ENCODE results near the gene ZNF585A. TPM values are rescaled to one million over a fixed set of nuclear protein-coding genes. Genes with fewer than 3 reads are reported as not detected.
A peak's percentile ranks its signal among the peaks of the same experiment; 100 is the strongest.
"Not testable (repeated sequence)": the region's sequence is repeated elsewhere in the genome, so short reads cannot be mapped to it uniquely, and the experiment has no call there.

Gene ZNF585A
- total and polyA plus RNA-seq, 7 experiments from 2014 or later: 3.5 to 56.8 (median 22.4) TPM

- peak overlapping the region; percentile 90 to 97 (median 92) for H3K4me3 Mint-ChIP-seq
- H3K27ac ChIP-seq (ENCODE audit: low read depth, low read length): peak overlapping the region; percentile 94
- peaks cover 21 to 32% (median 31%) of the 10 kb centered on the region in 7 donors for H3K4me1 Mint-ChIP-seq
- peaks cover 0 to 6% of the 10 kb centered on the region in 2 donors for H3K4me1 ChIP-seq (ENCODE audit: control insufficient read depth in 2 of 2, insufficient read depth in 2 of 2, low read length in 2 of 2)
- POLR2A ChIA-PET: interaction anchor here (0.5 to 1.8 kb wide), 27 partner anchors 9 to 1003 kb away, joined by 3 to 14 read pairs (median 4); partner anchors contain the start of genes ZNF146, ZNF345, ZNF420 and ZNF527
- peaks cover 0 to 33% (median 0%) of the 10 kb centered on the region in 3 experiments for H3K36me3 ChIP-seq (ENCODE audit: control insufficient read depth in 2 of 3, insufficient read depth in 3 of 3, low read length in 3 of 3)
- peaks cover 6 to 62% (median 26%) of the 10 kb centered on the region in 11 donors for H3K9me3 Mint-ChIP-seq
- intact Hi-C loops (cut with micrococcal nuclease): loop anchor here (1.0 to 10.0 kb wide), 19 partner anchors 45 to 1165 kb away; partner anchors contain the start of genes ZNF260 (in 2 of the 2), ZNF568 (in 2 of the 2), ZNF585A (in 2 of the 2) and ZNF829 (in 2 of the 2)
- no peaks in the 10 kb centered on the region for H3K27me3 ChIP-seq (ENCODE audit: control insufficient read depth in 2 of 2, insufficient read depth in 2 of 2, low read length in 2 of 2)
- DNase-seq (no peak), ATAC-seq (no peak)
- peaks cover 9 to 56% (median 48%) of the 10 kb centered on the region in 5 donors for H3K36me3 Mint-ChIP-seq
- peak overlapping the region; percentile 93 for H3K4me3 ChIP-seq (ENCODE audit: low read length)
- peak overlapping the region; percentile 74 to 99 (median 91) for H3K27ac Mint-ChIP-seq
- no peaks in the 10 kb centered on the region for H3K27me3 Mint-ChIP-seq
- H3K9me3 ChIP-seq (ENCODE audit: control insufficient read depth in 2 of 3, low read length in 3 of 3): peaks cover 0 to 8% (median 0%) of the 10 kb centered on the region in 3 experiments
- CTCF ChIA-PET: interaction anchor here (0.6 to 1.3 kb wide), 3 partner anchors 13 to 139 kb away, joined by 3 read pairs; partner anchors contain the start of gene ZNF420
Observed at GRCh38 chr19:37217480-37217774, 44.9 kb upstream of the ZNF585A start.

GRCh38 chr19:37197768-37198167 is 25.3 kb upstream of the ZNF585A start:
- no peak overlapping the region for H3K27ac ChIP-seq (ENCODE audit: low read depth, low read length)
- ChIA-PET POLR2A (interaction anchor here (0.6 to 1.2 kb wide), 2 partner anchors 9 to 625 kb away, joined by 3 read pairs; partner anchors contain the start of gene ZNF529), CTCF (no interaction called here)
- DNase-seq: no peak
- H3K36me3 ChIP-seq (ENCODE audit: control insufficient read depth in 2 of 3, insufficient read depth in 3 of 3, low read length in 3 of 3): peaks cover 0 to 37% (median 4%) of the 10 kb centered on the region in 3 experiments
- no peaks in the 10 kb centered on the region for H3K4me1 ChIP-seq (ENCODE audit: control insufficient read depth in 2 of 2, insufficient read depth in 2 of 2, low read length in 2 of 2)
- H3K36me3 Mint-ChIP-seq: peaks cover 17 to 90% (median 69%) of the 10 kb centered on the region in 5 donors
- H3K9me3 ChIP-seq (ENCODE audit: control insufficient read depth in 2 of 3, low read length in 3 of 3): peaks cover 0 to 31% (median 0%) of the 10 kb centered on the region in 3 experiments
- H3K4me3 ChIP-seq (ENCODE audit: low read length): no peak overlapping the region
- peaks cover 0 to 92% (median 56%) of the 10 kb centered on the region in 11 donors for H3K9me3 Mint-ChIP-seq
- no peak overlapping the region for H3K4me3 Mint-ChIP-seq
- H3K27me3 ChIP-seq (ENCODE audit: control insufficient read depth in 2 of 2, insufficient read depth in 2 of 2, low read length in 2 of 2): no peaks in the 10 kb centered on the region
- no peak overlapping the region for H3K27ac Mint-ChIP-seq
- intact Hi-C loops (cut with micrococcal nuclease): no loop called here
- H3K4me1 Mint-ChIP-seq: peaks cover 0 to 2% (median 0%) of the 10 kb centered on the region in 7 donors
- no peaks in the 10 kb centered on the region for H3K27me3 Mint-ChIP-seq
- no peak for ATAC-seq

- H3K27ac Mint-ChIP-seq; H3K27me3 ChIP-seq (ENCODE audit: control insufficient read depth in 2 of 2, insufficient read depth in 2 of 2, low read length in 2 of 2); CTCF ChIA-PET; H3K4me3 Mint-ChIP-seq; DNase-seq; H3K4me1 Mint-ChIP-seq; H3K27ac ChIP-seq (ENCODE audit: low read depth, low read length); H3K27me3 Mint-ChIP-seq; ATAC-seq; H3K4me1 ChIP-seq (ENCODE audit: control insufficient read depth in 2 of 2, insufficient read depth in 2 of 2, low read length in 2 of 2); intact Hi-C loops (cut with micrococcal nuclease); H3K4me3 ChIP-seq (ENCODE audit: low read length); POLR2A ChIA-PET: not testable (repeated sequence)
- Mint-ChIP-seq H3K9me3 (peaks cover 1 to 89% (median 53%) of the 10 kb centered on the region in 11 donors), H3K36me3 (peaks cover 17 to 87% (median 66%) of the 10 kb centered on the region in 5 donors)
- peaks cover 0 to 35% (median 4%) of the 10 kb centered on the region in 3 experiments for H3K36me3 ChIP-seq (ENCODE audit: control insufficient read depth in 2 of 3, insufficient read depth in 3 of 3, low read length in 3 of 3)
- peaks cover 0 to 35% (median 0%) of the 10 kb centered on the region in 3 experiments for H3K9me3 ChIP-seq (ENCODE audit: control insufficient read depth in 2 of 3, low read length in 3 of 3)
Observed at GRCh38 chr19:37197115-37197514, 24.6 kb upstream of the ZNF585A start.

- H3K4me3 ChIP-seq (ENCODE audit: low read length); H3K27ac ChIP-seq (ENCODE audit: low read depth, low read length); H3K27me3 Mint-ChIP-seq; POLR2A ChIA-PET; intact Hi-C loops (cut with micrococcal nuclease); ATAC-seq; H3K4me1 Mint-ChIP-seq; H3K27ac Mint-ChIP-seq; DNase-seq; H3K27me3 ChIP-seq (ENCODE audit: control insufficient read depth in 2 of 2, insufficient read depth in 2 of 2, low read length in 2 of 2); H3K4me1 ChIP-seq (ENCODE audit: control insufficient read depth in 2 of 2, insufficient read depth in 2 of 2, low read length in 2 of 2); H3K4me3 Mint-ChIP-seq: not testable (repeated sequence)
- CTCF ChIA-PET: interaction anchor here (0.6 kb wide), 1 partner anchor 1076 kb away, joined by 3 read pairs; no protein-coding TSS in a partner anchor
- Mint-ChIP-seq H3K36me3 (peaks cover 17 to 84% (median 68%) of the 10 kb centered on the region in 5 donors), H3K9me3 (peaks cover 3 to 88% (median 61%) of the 10 kb centered on the region in 11 donors)
- peaks cover 0 to 39% (median 4%) of the 10 kb centered on the region in 3 experiments for H3K36me3 ChIP-seq (ENCODE audit: control insufficient read depth in 2 of 3, insufficient read depth in 3 of 3, low read length in 3 of 3)
- peaks cover 0 to 47% (median 0%) of the 10 kb centered on the region in 3 experiments for H3K9me3 ChIP-seq (ENCODE audit: control insufficient read depth in 2 of 3, low read length in 3 of 3)
Observed at GRCh38 chr19:37195248-37195647, 22.8 kb upstream of the ZNF585A start.

GRCh38 chr19:37186071-37186470 is 13.6 kb upstream of the ZNF585A start:
- CTCF ChIA-PET; H3K4me1 Mint-ChIP-seq; POLR2A ChIA-PET; H3K4me1 ChIP-seq (ENCODE audit: control insufficient read depth in 2 of 2, insufficient read depth in 2 of 2, low read length in 2 of 2); DNase-seq; H3K27ac Mint-ChIP-seq; intact Hi-C loops (cut with micrococcal nuclease); H3K4me3 ChIP-seq (ENCODE audit: low read length); H3K27me3 ChIP-seq (ENCODE audit: control insufficient read depth in 2 of 2, insufficient read depth in 2 of 2, low read length in 2 of 2); ATAC-seq; H3K4me3 Mint-ChIP-seq; H3K27ac ChIP-seq (ENCODE audit: low read depth, low read length); H3K27me3 Mint-ChIP-seq: not testable (repeated sequence)
- peaks cover 17 to 40% (median 26%) of the 10 kb centered on the region in 3 experiments for H3K36me3 ChIP-seq (ENCODE audit: control insufficient read depth in 2 of 3, insufficient read depth in 3 of 3, low read length in 3 of 3)
- H3K36me3 Mint-ChIP-seq: peaks cover 36 to 72% (median 71%) of the 10 kb centered on the region in 5 donors
- H3K9me3 Mint-ChIP-seq: peaks cover 8 to 96% (median 70%) of the 10 kb centered on the region in 11 donors
- peaks cover 9 to 84% (median 35%) of the 10 kb centered on the region in 3 experiments for H3K9me3 ChIP-seq (ENCODE audit: control insufficient read depth in 2 of 3, low read length in 3 of 3)

GRCh38 chr19:37165635-37166034 is 6.9 kb downstream of the ZNF585A start:
- Mint-ChIP-seq H3K27ac (no peak overlapping the region), H3K36me3 (peaks cover 34 to 85% (median 74%) of the 10 kb centered on the region in 5 donors), H3K4me3 (no peak overlapping the region), H3K27me3 (no peaks in the 10 kb centered on the region), H3K4me1 (peaks cover 0 to 11% (median 4%) of the 10 kb centered on the region in 7 donors), H3K9me3 (peaks cover 12 to 93% (median 63%) of the 10 kb centered on the region in 11 donors)
- ChIA-PET CTCF (no interaction called here), POLR2A (interaction anchor here (0.6 kb wide), 1 partner anchor 514 kb away, joined by 3 read pairs; no protein-coding TSS in a partner anchor)
- no peak for ATAC-seq
- H3K9me3 ChIP-seq (ENCODE audit: control insufficient read depth in 2 of 3, low read length in 3 of 3): peaks cover 0 to 58% (median 26%) of the 10 kb centered on the region in 3 experiments
- no peak overlapping the region for H3K4me3 ChIP-seq (ENCODE audit: low read length)
- no peaks in the 10 kb centered on the region for H3K4me1 ChIP-seq (ENCODE audit: control insufficient read depth in 2 of 2, insufficient read depth in 2 of 2, low read length in 2 of 2)
- H3K27ac ChIP-seq (ENCODE audit: low read depth, low read length): no peak overlapping the region
- peaks cover 15 to 62% (median 21%) of the 10 kb centered on the region in 3 experiments for H3K36me3 ChIP-seq (ENCODE audit: control insufficient read depth in 2 of 3, insufficient read depth in 3 of 3, low read length in 3 of 3)
- H3K27me3 ChIP-seq (ENCODE audit: control insufficient read depth in 2 of 2, insufficient read depth in 2 of 2, low read length in 2 of 2): no peaks in the 10 kb centered on the region
- DNase-seq: no peak
- intact Hi-C loops (cut with micrococcal nuclease): no loop called here
